Activated CD4-positive, CD25-positive, alpha-beta regulatory T cell treated with anti-CD3 and anti-CD28 coated beads, Interleukin-2, amount 50 U/mL, for 72 hours (primary cell): ENCODE measurements around the gene SLC4A1.

Experiments
- DNase-seq: peaks from one replicate; pipeline ENCODE4 v3.0.0; 2021

SLC4A1 gene

GRCh38 chr17:44267818-44268490, at the start of gene SLC4A1:
SLC4A1 (minus strand) TSS chr17:44268135; CDS start chr17:44262866, 5,269 bp downstream.
- no peak for DNase-seq

- DNase-seq = no peak
Measured at GRCh38 chr17:44317545-44317944, 49.6 kb upstream of the SLC4A1 start.

GRCh38 chr17:44315760-44316731, 48.1 kb upstream of the SLC4A1 start:
- no peak for DNase-seq

- no peak for DNase-seq
Measured at GRCh38 chr17:44314869-44315661, 47.1 kb upstream of the SLC4A1 start.

GRCh38 chr17:44314524-44314868, 46.6 kb upstream of the SLC4A1 start:
- DNase-seq = no peak

DNA sequence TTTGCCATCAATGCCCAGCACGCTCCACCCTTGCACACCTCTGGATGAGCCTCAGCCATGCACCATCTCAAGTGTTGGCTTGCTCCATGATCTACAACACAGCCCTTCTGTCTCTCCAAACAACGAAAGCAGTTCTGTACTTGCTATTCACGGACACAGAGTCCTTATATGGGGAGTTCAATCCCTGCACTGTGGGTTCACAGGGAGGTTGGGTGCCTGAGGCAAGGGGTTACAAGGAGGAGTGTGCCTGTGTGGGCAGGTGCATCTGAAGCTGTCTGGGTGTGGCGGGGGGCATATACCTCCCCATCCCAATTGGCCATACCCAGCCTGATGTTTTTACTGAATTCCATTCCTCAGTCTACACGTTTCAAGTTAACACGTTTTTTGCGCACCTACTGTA, 46.1 kb upstream of the SLC4A1 start:
- DNase-seq = no peak

- no peak for DNase-seq
Measured at GRCh38 chr17:44312396-44313104, 44.6 kb upstream of the SLC4A1 start.

DNA sequence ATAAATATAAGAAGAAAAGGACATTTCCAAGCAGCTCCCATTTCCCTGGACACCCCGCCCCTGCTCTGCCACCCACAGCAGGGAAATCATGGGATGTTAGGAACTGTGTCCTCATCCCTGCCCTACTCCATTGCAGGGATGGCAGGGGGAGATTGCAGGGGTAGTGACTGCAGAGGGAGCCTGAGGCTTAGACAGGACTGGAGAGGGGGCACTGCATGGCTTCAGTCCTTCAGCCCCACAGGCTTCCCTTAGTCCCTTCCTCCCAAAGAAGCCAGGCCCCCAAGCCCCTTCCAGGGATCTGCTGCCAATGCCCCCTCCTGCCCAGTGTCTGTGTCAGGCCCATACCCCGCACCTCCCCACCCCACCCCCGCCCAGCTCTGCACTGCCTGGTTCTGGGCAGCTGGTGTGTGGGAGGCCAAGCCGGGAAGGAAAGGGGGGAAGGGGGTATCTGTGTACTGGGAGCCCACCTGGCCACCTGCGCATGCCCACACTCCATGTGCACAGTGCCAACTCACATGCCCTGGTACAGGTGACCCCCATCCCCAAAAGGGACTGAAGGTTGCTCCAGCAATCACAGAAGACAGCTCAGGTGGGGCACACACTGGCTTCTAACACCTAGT, 43.7 kb upstream of the SLC4A1 start:
- DNase-seq = no peak

GRCh38 chr17:44310609-44311376, 42.9 kb upstream of the SLC4A1 start:
- DNase-seq = no peak

- no peak for DNase-seq
Measured at GRCh38 chr17:44310188-44310587, 42.3 kb upstream of the SLC4A1 start.

DNA sequence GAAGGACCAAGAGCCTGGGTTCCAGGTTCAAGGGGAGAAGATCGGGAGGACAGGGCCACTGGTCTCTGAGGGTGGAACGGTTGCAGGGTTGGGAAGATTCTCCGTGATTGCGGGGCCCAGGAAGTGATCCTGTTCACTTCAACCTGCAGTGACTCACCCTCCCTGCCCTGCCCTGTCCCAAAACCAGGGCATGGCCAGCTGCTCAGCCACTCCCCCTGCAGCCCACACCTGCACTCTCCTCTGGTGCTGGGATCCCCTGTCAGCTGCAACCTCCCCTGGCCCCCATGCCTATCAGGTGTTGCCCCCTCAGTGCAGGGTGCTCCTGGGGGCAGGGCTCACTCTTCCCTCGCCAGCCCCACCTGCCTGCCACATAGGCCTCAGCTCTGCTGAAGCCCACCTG, 41.5 kb upstream of the SLC4A1 start:
- DNase-seq = no peak

- DNase-seq = no peak
Measured at GRCh38 chr17:44308865-44309264, 40.9 kb upstream of the SLC4A1 start.

DNA sequence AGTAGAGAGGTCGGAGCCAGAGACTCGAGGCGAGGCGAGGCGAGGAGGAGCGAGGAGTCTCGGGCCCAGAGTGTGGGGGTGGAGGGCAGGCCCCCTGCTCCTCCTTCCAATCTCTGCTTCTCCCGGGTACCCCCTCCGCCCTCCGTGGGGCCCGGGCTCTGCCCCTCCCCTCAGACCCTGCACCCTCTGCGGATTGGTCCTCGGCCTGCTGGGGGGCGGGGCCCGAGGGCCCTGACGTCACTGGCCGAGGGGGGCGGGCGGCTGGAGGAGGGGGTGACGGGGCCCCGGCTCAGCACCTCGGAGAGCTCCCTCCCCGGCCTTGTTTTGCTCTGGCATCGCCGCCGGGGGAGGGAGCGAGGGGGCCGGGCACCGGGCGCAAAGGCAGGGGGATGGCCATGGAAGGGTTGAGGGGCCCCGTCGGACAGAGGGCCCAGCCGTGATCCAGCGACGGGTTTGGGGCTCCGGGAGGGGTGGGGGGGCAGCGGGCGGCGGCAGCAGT, 40.4 kb upstream of the SLC4A1 start, which contains the start of gene RUNDC3A:
Gene RUNDC3A (plus strand): TSS at position 282 of the 499 bp plus-strand sequence. CDS start 232 bp downstream, outside the sequence.
- peak; percentile 80 for DNase-seq

GRCh38 chr17:44307387-44308186, 39.7 kb upstream of the SLC4A1 start:
- DNase-seq = no peak

DNA sequence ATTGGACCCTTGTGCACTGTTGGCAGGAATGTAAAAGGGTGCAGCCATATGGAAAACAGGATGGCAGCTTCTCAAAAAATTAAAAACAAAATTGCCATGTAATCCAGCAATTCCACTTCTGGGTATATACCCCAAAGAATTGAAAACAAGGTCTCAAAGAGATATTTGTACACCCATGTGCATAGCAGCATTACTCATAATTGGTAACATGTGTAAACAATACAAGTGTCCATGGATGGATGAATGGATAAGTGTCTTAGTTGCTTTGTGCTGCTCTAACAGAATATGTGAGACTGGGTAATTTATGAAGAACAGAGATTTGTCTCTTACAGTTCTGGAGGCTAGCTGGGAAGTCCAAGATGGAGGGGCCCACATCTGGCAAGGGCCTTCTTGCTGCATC, 36.7 kb upstream of the SLC4A1 start:
- no peak for DNase-seq

DNA sequence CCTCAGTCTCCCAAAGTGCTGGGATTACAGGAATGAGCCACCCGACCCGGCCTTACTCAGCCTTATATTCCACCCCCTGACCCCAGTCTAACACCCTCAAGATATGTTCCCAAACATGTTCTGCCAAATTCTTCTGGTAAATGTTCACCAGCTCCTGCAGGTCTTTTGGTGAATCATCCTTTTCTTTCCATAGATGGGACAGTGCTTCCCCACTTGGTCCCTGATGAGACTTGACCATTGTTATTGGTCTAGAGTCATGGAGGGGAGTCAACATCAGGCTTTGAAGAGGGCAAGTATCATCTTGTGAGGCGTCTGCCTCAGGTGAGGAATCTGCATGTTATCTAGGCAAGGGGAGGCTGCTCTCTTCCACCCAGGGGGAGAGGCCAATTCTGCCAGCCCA, 30.0 kb upstream of the SLC4A1 start:
- no peak for DNase-seq

GRCh38 chr17:44293509-44294226, 25.7 kb upstream of the SLC4A1 start:
- DNase-seq = no peak

- no peak for DNase-seq
Measured at GRCh38 chr17:44287651-44288050, 19.7 kb upstream of the SLC4A1 start.

DNA sequence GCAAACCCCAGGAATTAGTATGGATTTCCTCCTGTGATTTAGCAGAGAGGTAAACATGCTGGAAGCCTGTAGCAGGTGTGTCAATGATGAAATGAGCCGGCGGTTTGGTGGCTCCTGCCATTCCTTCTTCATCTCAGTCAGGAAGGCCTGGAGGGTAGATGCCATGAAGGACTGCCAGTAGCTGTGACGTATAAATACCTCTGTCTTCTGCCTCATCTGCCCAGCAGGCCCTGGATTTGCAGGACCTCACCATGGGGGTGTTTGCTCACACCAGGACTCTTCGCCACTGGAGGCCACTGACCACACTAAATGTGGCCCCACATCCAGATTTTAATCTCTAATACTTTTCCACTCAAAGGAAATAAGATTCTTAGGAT, 16.1 kb upstream of the SLC4A1 start:
- DNase-seq = no peak
